Neuronal stem cell (in vitro differentiated cells): ENCODE results near the gene PIGO.

ENCODE experiments used
- DNase-seq: peaks from one replicate; pipeline ENCODE4 v3.0.0-alpha.2; 2013; ENCODE audit warnings: low spot score
- H2AFZ ChIP-seq: one replicate; pipeline ENCODE4 v1.6.1; 2013; ENCODE audit warnings: mild to moderate bottlenecking, low read length, inconsistent platforms
- H2AK5ac ChIP-seq: 2 replicates; pipeline ENCODE4 v1.6.1; 2013; ENCODE audit warnings: low read depth, mild to moderate bottlenecking, inconsistent platforms, low read length, moderate library complexity, mixed read lengths
- H2BK120ac ChIP-seq: 2 replicates; pipeline ENCODE4 v1.6.1; 2013; ENCODE audit warnings: low read depth, mild to moderate bottlenecking, inconsistent platforms, low read length, moderate library complexity, mixed read lengths
- H2BK12ac ChIP-seq: one replicate; pipeline ENCODE4 v1.6.1; 2013; ENCODE audit warnings: low read length, inconsistent platforms
- H2BK15ac ChIP-seq: 2 replicates; pipeline ENCODE4 v1.6.1; 2013; ENCODE audit warnings: mild to moderate bottlenecking, low read length, inconsistent platforms, mixed read lengths
- H2BK5ac ChIP-seq: one replicate; pipeline ENCODE4 v1.6.1; 2013; ENCODE audit warnings: inconsistent platforms, mild to moderate bottlenecking, low read length, moderate library complexity
- H3K14ac ChIP-seq: one replicate; pipeline ENCODE4 v1.6.1; 2013; ENCODE audit warnings: low read length, inconsistent platforms
- H3K18ac ChIP-seq: 2 replicates; pipeline ENCODE4 v1.6.1; 2013; ENCODE audit warnings: low read length, inconsistent platforms
- H3K23ac ChIP-seq: 2 replicates; pipeline ENCODE4 v1.6.1; 2013; ENCODE audit warnings: low read depth, mild to moderate bottlenecking, mixed read lengths, low read length, inconsistent platforms; ENCODE audit not compliant: poor library complexity
- H3K27ac ChIP-seq: replicated peaks from 3 replicates; pipeline ENCODE4 v1.5.1; 2013; ENCODE audit warnings: low read length, inconsistent platforms
- H3K27me3 ChIP-seq, 3 experiments: 2 replicates each; pipeline ENCODE4 v1.6.1; 2013; ENCODE audit warnings: low read length in 3 of 3, mild to moderate bottlenecking in 2 of 3, inconsistent platforms in 1 of 3, low read depth in 1 of 3, mixed read lengths in 1 of 3, moderate library complexity in 1 of 3; ENCODE audit not compliant: control insufficient read depth in 3 of 3, insufficient read depth in 3 of 3
- H3K36me3 ChIP-seq, 2 donors: replicated peaks in 1 of 2; 2 replicates each; pipeline ENCODE4 v1.6.1; 2013; ENCODE audit warnings: low read length in 2 of 2; ENCODE audit not compliant: control insufficient read depth in 2 of 2, insufficient read depth in 2 of 2
- H3K4ac ChIP-seq: 2 replicates; pipeline ENCODE4 v1.6.1; 2013; ENCODE audit warnings: inconsistent platforms, mild to moderate bottlenecking, low read length, moderate library complexity
- H3K4me1 ChIP-seq, 2 donors: 1 replicate in 1 of 2; 2 replicates in 1 of 2; pipeline ENCODE4 v1.6.1; 2013; ENCODE audit warnings: low read length in 2 of 2, low read depth in 1 of 2; ENCODE audit not compliant: control insufficient read depth in 2 of 2, insufficient read depth in 1 of 2
- H3K4me2 ChIP-seq: one replicate; pipeline ENCODE4 v1.6.1; 2013; ENCODE audit warnings: mild to moderate bottlenecking, low read length, inconsistent platforms; ENCODE audit not compliant: insufficient read depth, poor library complexity, severe bottlenecking
- H3K4me3 ChIP-seq, 2 donors: 2 replicates each; pipeline ENCODE4 v1.5.1; 2013; ENCODE audit warnings: low read length in 2 of 2, mild to moderate bottlenecking in 2 of 2, inconsistent platforms in 1 of 2, moderate library complexity in 1 of 2
- H3K79me1 ChIP-seq: one replicate; pipeline ENCODE4 v1.6.1; 2013; ENCODE audit warnings: low read depth, mild to moderate bottlenecking, inconsistent platforms, low read length, moderate library complexity
- H3K9ac ChIP-seq: one replicate; pipeline ENCODE4 v1.6.1; 2013; ENCODE audit warnings: mild to moderate bottlenecking, low read depth, low read length, inconsistent platforms; ENCODE audit not compliant: poor library complexity
- H3K9me3 ChIP-seq, 2 donors: replicated peaks in 1 of 2; 2 replicates each; pipeline versions ENCODE3 to v1.6.1; 2013; ENCODE audit warnings: low read length in 2 of 2, mild to moderate bottlenecking in 2 of 2, inconsistent platforms in 1 of 2, low read depth in 1 of 2, mixed read lengths in 1 of 2, moderate library complexity in 1 of 2; ENCODE audit not compliant: control insufficient read depth in 2 of 2, insufficient read depth in 1 of 2
- H4K8ac ChIP-seq: one replicate; pipeline ENCODE4 v1.6.1; 2013; ENCODE audit warnings: low read depth, mild to moderate bottlenecking, inconsistent platforms, low read length, moderate library complexity
- H4K91ac ChIP-seq: one replicate; pipeline ENCODE4 v1.6.1; 2013; ENCODE audit warnings: low read length, low read depth, mild to moderate bottlenecking, inconsistent platforms; ENCODE audit not compliant: poor library complexity
- WGBS, 2 donors: extraction: QIAGEN DNeasy Blood & Tissue Kit; methylation state at CpG; one replicate each; pipeline ENCODE4 v1.1.7; 2013; ENCODE audit warnings: missing lambda C conversion rate in 2 of 2, mixed read lengths in 1 of 2; ENCODE audit not compliant: insufficient read length in 2 of 2, insufficient replicate concordance in 1 of 2; ENCODE audit errors: extremely low coverage in 2 of 2; 5-methylcytosine and 5-hydroxymethylcytosine counted together

PIGO gene

GRCh38 chr9:35078066-35078465 lies 18.3 kb downstream of the PIGO start:
- no peaks in the 10 kb centered on the region for H3K9me3 ChIP-seq
- WGBS, 2 donors, result no CpG with 5 or more reads among the region's 4 CpGs
- no peak overlapping the region for H3K14ac ChIP-seq
- DNase-seq, result no peak
- no peak overlapping the region for H3K4me2 ChIP-seq
- peaks cover 33 to 55% of the 10 kb centered on the region in 2 donors for H3K36me3 ChIP-seq
- H2BK120ac ChIP-seq, result no peak overlapping the region
- H2AK5ac ChIP-seq, result no peak overlapping the region
- no peak overlapping the region for H2AFZ ChIP-seq
- H4K8ac ChIP-seq, result no peak overlapping the region
- peak overlapping the region; percentile 87 for H3K9ac ChIP-seq
- no peak overlapping the region for H3K23ac ChIP-seq
- no peak overlapping the region for H2BK12ac ChIP-seq
- no peak overlapping the region for H3K18ac ChIP-seq
- peaks cover 10 to 18% of the 10 kb centered on the region in 2 donors for H3K4me1 ChIP-seq
- no peak overlapping the region for H3K27ac ChIP-seq
- no peaks in the 10 kb centered on the region for H3K27me3 ChIP-seq
- peak overlapping the region; percentile 32 to 86 for H3K4me3 ChIP-seq
- H2BK5ac ChIP-seq, result no peak overlapping the region
- no peak overlapping the region for H2BK15ac ChIP-seq
- H3K4ac ChIP-seq, result no peak overlapping the region
- peaks cover 16% of the 10 kb centered on the region for H3K79me1 ChIP-seq
- no peak overlapping the region for H4K91ac ChIP-seq

GRCh38 chr9:35076848-35077247 lies 19.5 kb downstream of the PIGO start:
- Histone ChIP-seq H3K27me3 (no peaks in the 10 kb centered on the region), H3K4me2 (no peak overlapping the region)
- WGBS, 2 donors, result no CpG with 5 or more reads among the region's 4 CpGs

GRCh38 chr9:35075358-35075757 lies 21.0 kb downstream of the PIGO start:
- H2BK5ac ChIP-seq, result no peak overlapping the region
- WGBS, 2 donors, result no CpG with 5 or more reads among the region's 4 CpGs
- peaks cover 16 to 24% of the 10 kb centered on the region in 2 donors for H3K4me1 ChIP-seq
- no peak overlapping the region for H2BK120ac ChIP-seq
- no peak overlapping the region for H4K8ac ChIP-seq
- no peaks in the 10 kb centered on the region for H3K9me3 ChIP-seq
- H3K23ac ChIP-seq, result no peak overlapping the region
- no peak overlapping the region for H4K91ac ChIP-seq
- H3K79me1 ChIP-seq, result peaks cover 16% of the 10 kb centered on the region
- no peak overlapping the region for H3K4me3 ChIP-seq
- DNase-seq, result no peak
- no peak overlapping the region for H2BK12ac ChIP-seq
- no peaks in the 10 kb centered on the region for H3K27me3 ChIP-seq
- H2BK15ac ChIP-seq, result no peak overlapping the region
- no peak overlapping the region for H3K9ac ChIP-seq
- H3K18ac ChIP-seq, result no peak overlapping the region
- no peak overlapping the region for H3K27ac ChIP-seq
- no peak overlapping the region for H3K4me2 ChIP-seq
- H3K36me3 ChIP-seq, result peaks cover 35 to 62% of the 10 kb centered on the region in 2 donors
- no peak overlapping the region for H2AK5ac ChIP-seq
- no peak overlapping the region for H2AFZ ChIP-seq
- no peak overlapping the region for H3K14ac ChIP-seq
- no peak overlapping the region for H3K4ac ChIP-seq

More at GRCh38 chr9:35076848-35077247, 19.5 kb downstream of the PIGO start:
- Histone ChIP-seq H3K9me3 (no peaks in the 10 kb centered on the region), H3K4me3 (no peak overlapping the region), H3K23ac (no peak overlapping the region), H3K14ac (no peak overlapping the region), H2BK120ac (no peak overlapping the region), H3K27ac (no peak overlapping the region), H4K91ac (no peak overlapping the region), H4K8ac (no peak overlapping the region), H3K79me1 (peaks cover 16% of the 10 kb centered on the region), H3K4ac (no peak overlapping the region), H2BK5ac (no peak overlapping the region), H2BK12ac (no peak overlapping the region), H3K18ac (no peak overlapping the region), H3K36me3 (peaks cover 33 to 56% of the 10 kb centered on the region in 2 donors), H2AK5ac (no peak overlapping the region), H3K9ac (no peak overlapping the region), H3K4me1 (peaks cover 13 to 20% of the 10 kb centered on the region in 2 donors), H2AFZ (no peak overlapping the region), H2BK15ac (no peak overlapping the region)
- DNase-seq, result no peak

GRCh38 chr9:35074791-35075190 lies 21.6 kb downstream of the PIGO start:
- H2AK5ac ChIP-seq, result no peak overlapping the region
- H3K4me3 ChIP-seq, result no peak overlapping the region
- H3K4me2 ChIP-seq, result no peak overlapping the region
- H3K36me3 ChIP-seq, result peaks cover 36 to 68% of the 10 kb centered on the region in 2 donors
- no peak overlapping the region for H3K9ac ChIP-seq
- H3K79me1 ChIP-seq, result peaks cover 16% of the 10 kb centered on the region
- H3K14ac ChIP-seq, result no peak overlapping the region
- DNase-seq, result no peak
- no peak overlapping the region for H2BK5ac ChIP-seq
- H3K4me1 ChIP-seq, result peaks cover 20 to 24% of the 10 kb centered on the region in 2 donors
- WGBS, 2 donors, result no CpG with 5 or more reads among the region's 8 CpGs
- H2BK15ac ChIP-seq, result no peak overlapping the region
- no peak overlapping the region for H4K8ac ChIP-seq
- H2BK12ac ChIP-seq, result no peak overlapping the region
- no peak overlapping the region for H4K91ac ChIP-seq
- no peak overlapping the region for H3K18ac ChIP-seq
- no peaks in the 10 kb centered on the region for H3K9me3 ChIP-seq
- no peak overlapping the region for H3K4ac ChIP-seq
- H3K27ac ChIP-seq, result no peak overlapping the region
- H2AFZ ChIP-seq, result no peak overlapping the region
- H2BK120ac ChIP-seq, result no peak overlapping the region
- no peak overlapping the region for H3K23ac ChIP-seq
- H3K27me3 ChIP-seq, result no peaks in the 10 kb centered on the region
